Mesothelial cell of epicardium (in vitro differentiated cells): ENCODE measurements around the gene DAAM1. TPM values are rescaled to one million over a fixed set of nuclear protein-coding genes. Genes with fewer than 3 reads are reported as not detected.

Experiments
- DNase-seq, 2 experiments: peaks; one replicate each; pipeline ENCODE4 v3.0.0; 2021; ENCODE audit warnings: low spot score in 2 of 2; ENCODE audit not compliant: unreplicated experiment in 2 of 2
- H3K27ac Mint-ChIP-seq: 2 replicates; pipeline ENCODE4 v1.8.0; 2021; ENCODE audit warnings: mixed read lengths
- H3K27me3 Mint-ChIP-seq: 2 replicates; pipeline ENCODE4 v1.8.0; 2021; ENCODE audit warnings: low read depth, mixed read lengths
- H3K36me3 Mint-ChIP-seq: 2 replicates; pipeline ENCODE4 v1.8.0; 2021; ENCODE audit warnings: mixed read lengths
- H3K4me1 Mint-ChIP-seq: 2 replicates; pipeline ENCODE4 v1.8.0; 2021; ENCODE audit warnings: mixed read lengths
- H3K4me3 Mint-ChIP-seq: 2 replicates; pipeline ENCODE4 v1.8.0; 2021; ENCODE audit warnings: mild to moderate bottlenecking, moderate library complexity, mixed read lengths
- H3K9me3 Mint-ChIP-seq: 2 replicates; pipeline ENCODE4 v1.8.0; 2021; ENCODE audit warnings: mixed read lengths
- CTCF ChIP-seq: fragments of 200-600 bp; sonication (generic); IDR thresholded peaks from one replicate; pipeline ENCODE4 v1.5.0; 2021; ENCODE audit warnings: antibody characterized with exemption; ENCODE audit not compliant: unreplicated experiment
- total RNA-seq: library from RNA; stranded (reverse); gene quantifications from 3 replicates; pipeline ENCODE4 v1.2.1, GENCODE V29; 2021

The DAAM1 gene
- total RNA-seq, 1 donor from 2014 or later, result 44.2 TPM

GRCh38 chr14:59148334-59148900, 40.0 kb upstream of the DAAM1 start:
- H3K4me3 Mint-ChIP-seq, result no peak overlapping the region
- no peak for TF ChIP-seq CTCF
- DNase-seq, result no peak
- no peak overlapping the region for H3K27ac Mint-ChIP-seq
- H3K9me3 Mint-ChIP-seq, result no peaks in the 10 kb centered on the region
- H3K36me3 Mint-ChIP-seq, result no peaks in the 10 kb centered on the region
- peaks cover 5% of the 10 kb centered on the region for H3K27me3 Mint-ChIP-seq
- peaks cover 12% of the 10 kb centered on the region for H3K4me1 Mint-ChIP-seq

GRCh38 chr14:59150990-59151389, 37.5 kb upstream of the DAAM1 start:
- Mint-ChIP-seq H3K27me3 (peaks cover 5% of the 10 kb centered on the region), H3K36me3 (no peaks in the 10 kb centered on the region), H3K27ac (no peak overlapping the region), H3K4me1 (peaks cover 18% of the 10 kb centered on the region), H3K9me3 (no peaks in the 10 kb centered on the region), H3K4me3 (no peak overlapping the region)
- no peak for DNase-seq
- TF ChIP-seq CTCF, result no peak

GRCh38 chr14:59154373-59154772, 34.1 kb upstream of the DAAM1 start:
- Mint-ChIP-seq H3K4me3 (no peak overlapping the region), H3K27me3 (peaks cover 4% of the 10 kb centered on the region), H3K27ac (no peak overlapping the region), H3K9me3 (no peaks in the 10 kb centered on the region), H3K36me3 (no peaks in the 10 kb centered on the region), H3K4me1 (peaks cover 18% of the 10 kb centered on the region)
- no peak for TF ChIP-seq CTCF
- DNase-seq, result no peak

GRCh38 chr14:59155886-59156285, 32.6 kb upstream of the DAAM1 start:
- Mint-ChIP-seq H3K4me3 (no peak overlapping the region), H3K9me3 (no peaks in the 10 kb centered on the region), H3K4me1 (peaks cover 24% of the 10 kb centered on the region), H3K36me3 (no peaks in the 10 kb centered on the region), H3K27me3 (peaks cover 2% of the 10 kb centered on the region), H3K27ac (peak overlapping the region; percentile 71)
- no peak for DNase-seq
- TF ChIP-seq CTCF, result no peak

- DNase-seq, result no peak
- H3K4me3 Mint-ChIP-seq, result no peak overlapping the region
- H3K27ac Mint-ChIP-seq, result no peak overlapping the region
- no peaks in the 10 kb centered on the region for H3K9me3 Mint-ChIP-seq
- H3K4me1 Mint-ChIP-seq, result peaks cover 34% of the 10 kb centered on the region
- no peaks in the 10 kb centered on the region for H3K27me3 Mint-ChIP-seq
- TF ChIP-seq CTCF, result no peak
- H3K36me3 Mint-ChIP-seq, result no peaks in the 10 kb centered on the region
Observed at GRCh38 chr14:59159169-59159568, 29.3 kb upstream of the DAAM1 start.

- H3K4me3 Mint-ChIP-seq, result no peak overlapping the region
- peaks cover 33% of the 10 kb centered on the region for H3K4me1 Mint-ChIP-seq
- no peaks in the 10 kb centered on the region for H3K27me3 Mint-ChIP-seq
- no peak for DNase-seq
- TF ChIP-seq CTCF, result no peak
- peaks cover 5% of the 10 kb centered on the region for H3K9me3 Mint-ChIP-seq
- no peaks in the 10 kb centered on the region for H3K36me3 Mint-ChIP-seq
- H3K27ac Mint-ChIP-seq, result no peak overlapping the region
Observed at GRCh38 chr14:59160506-59160905, 28.0 kb upstream of the DAAM1 start.
